Activated CD4-positive, alpha-beta T cell treated with anti-CD3 and anti-CD28 coated beads, Interleukin-2, amount 50 U/mL, for 1 hour (primary cell): ENCODE data around the gene NUP88.

Source experiments
- DNase-seq: peaks from one replicate; pipeline ENCODE4 v3.0.0-alpha.2; 2020

NUP88 gene

GRCh38 chr17:5354310-5354709 is 65.2 kb downstream of the NUP88 start:
- DNase-seq = no peak

- DNase-seq = no peak
Measured at GRCh38 chr17:5352681-5353289, 66.7 kb downstream of the NUP88 start.

GRCh38 chr17:5344914-5345313 is 74.5 kb downstream of the NUP88 start:
- DNase-seq = no peak
